Astrocyte of the cerebellum (primary cell): ENCODE results near the gene COL9A3.

Experiments
- DNase-seq: peaks from one replicate; pipeline ENCODE4 v3.0.0-alpha.2; 2011; ENCODE audit warnings: low read depth
- H3K4me3 ChIP-seq: 2 replicates; pipeline ENCODE4 v1.5.1; 2011; ENCODE audit warnings: mild to moderate bottlenecking, low read depth, low read length, moderate library complexity
- in situ Hi-C: cut with HindIII; loops from 2 replicates; pipeline ENCODE4 v1.10.0; 2017; ENCODE audit warnings: low sequenced_read_pairs
- TF ChIP-seq, protein P1 (sequence below): IDR thresholded peaks from 2 replicates; pipeline ENCODE4 v1.5.1; 2012; ENCODE audit warnings: low read length, low read depth, moderate library complexity, mild to moderate bottlenecking; ENCODE audit errors: missing control alignments

Gene COL9A3

DNA sequence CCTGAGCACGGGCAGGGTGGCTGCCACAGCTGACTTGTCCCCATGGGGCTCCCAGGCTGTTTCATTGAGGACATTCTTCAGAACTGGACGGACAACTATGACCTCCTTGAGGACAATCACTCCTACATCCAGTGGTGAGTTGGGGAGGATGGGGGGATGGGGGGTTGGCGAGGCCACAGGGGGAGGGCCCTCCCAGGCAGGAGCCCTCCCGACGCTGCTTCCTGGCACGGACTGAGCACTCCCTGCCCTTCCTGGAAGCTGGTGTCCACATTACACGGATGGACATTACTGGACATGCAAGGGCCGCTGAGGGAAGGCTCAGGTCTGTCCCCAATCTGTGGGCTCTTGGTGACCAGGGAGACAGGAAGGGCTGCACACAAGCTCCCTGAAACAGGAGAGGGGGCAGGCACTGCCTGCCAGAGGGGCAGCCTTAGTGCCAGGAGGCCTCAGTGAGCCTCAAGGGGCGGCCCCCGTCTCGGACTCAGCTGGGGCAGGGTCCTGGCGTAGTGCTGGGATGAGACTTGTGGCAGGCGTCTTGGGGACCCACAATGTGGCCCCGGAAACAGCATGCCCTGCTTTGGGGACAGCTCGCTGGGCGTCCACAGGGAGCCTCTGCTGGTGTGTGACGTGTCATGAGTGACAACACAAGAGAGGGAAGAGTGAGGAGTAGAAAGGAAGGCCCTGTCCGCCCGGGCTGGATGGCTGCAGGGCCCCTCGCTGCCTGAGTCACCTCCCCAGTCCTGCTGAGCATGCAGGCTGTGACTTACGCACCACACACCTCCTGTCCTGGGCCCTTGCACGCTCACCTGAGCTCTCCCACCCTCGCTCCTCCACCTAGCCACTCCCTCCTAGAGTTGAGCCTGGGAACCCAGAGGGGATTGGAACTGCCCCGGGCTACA, 7.1 kb upstream of the COL9A3 start:
- in situ Hi-C loops: no loop called here
- TF ChIP-seq, protein P1, sequence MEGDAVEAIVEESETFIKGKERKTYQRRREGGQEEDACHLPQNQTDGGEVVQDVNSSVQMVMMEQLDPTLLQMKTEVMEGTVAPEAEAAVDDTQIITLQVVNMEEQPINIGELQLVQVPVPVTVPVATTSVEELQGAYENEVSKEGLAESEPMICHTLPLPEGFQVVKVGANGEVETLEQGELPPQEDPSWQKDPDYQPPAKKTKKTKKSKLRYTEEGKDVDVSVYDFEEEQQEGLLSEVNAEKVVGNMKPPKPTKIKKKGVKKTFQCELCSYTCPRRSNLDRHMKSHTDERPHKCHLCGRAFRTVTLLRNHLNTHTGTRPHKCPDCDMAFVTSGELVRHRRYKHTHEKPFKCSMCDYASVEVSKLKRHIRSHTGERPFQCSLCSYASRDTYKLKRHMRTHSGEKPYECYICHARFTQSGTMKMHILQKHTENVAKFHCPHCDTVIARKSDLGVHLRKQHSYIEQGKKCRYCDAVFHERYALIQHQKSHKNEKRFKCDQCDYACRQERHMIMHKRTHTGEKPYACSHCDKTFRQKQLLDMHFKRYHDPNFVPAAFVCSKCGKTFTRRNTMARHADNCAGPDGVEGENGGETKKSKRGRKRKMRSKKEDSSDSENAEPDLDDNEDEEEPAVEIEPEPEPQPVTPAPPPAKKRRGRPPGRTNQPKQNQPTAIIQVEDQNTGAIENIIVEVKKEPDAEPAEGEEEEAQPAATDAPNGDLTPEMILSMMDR: no peak
- no peak overlapping the region for H3K4me3 ChIP-seq
- DNase-seq: no peak

DNA sequence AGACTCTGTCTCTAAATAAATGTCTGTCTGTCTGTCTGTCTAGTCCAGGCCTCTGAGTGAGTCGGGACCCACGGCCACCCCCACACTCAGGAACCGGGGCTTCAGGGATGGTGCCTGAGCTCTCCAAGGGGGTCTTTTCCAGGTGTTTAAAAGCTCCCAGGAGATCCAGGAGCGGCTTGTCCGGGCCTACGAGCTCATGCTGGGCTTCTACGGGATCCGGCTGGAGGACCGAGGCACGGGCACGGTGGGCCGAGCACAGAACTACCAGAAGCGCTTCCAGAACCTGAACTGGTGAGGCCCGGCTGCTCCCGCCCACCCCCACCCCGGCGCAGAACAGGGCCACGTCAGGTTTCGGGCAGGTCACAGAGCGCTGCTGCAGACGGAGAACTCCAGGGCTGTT, 5.5 kb upstream of the COL9A3 start:
- in situ Hi-C loops: no loop called here
- TF ChIP-seq, protein P1: no peak
- DNase-seq: no peak
- H3K4me3 ChIP-seq: no peak overlapping the region

DNA sequence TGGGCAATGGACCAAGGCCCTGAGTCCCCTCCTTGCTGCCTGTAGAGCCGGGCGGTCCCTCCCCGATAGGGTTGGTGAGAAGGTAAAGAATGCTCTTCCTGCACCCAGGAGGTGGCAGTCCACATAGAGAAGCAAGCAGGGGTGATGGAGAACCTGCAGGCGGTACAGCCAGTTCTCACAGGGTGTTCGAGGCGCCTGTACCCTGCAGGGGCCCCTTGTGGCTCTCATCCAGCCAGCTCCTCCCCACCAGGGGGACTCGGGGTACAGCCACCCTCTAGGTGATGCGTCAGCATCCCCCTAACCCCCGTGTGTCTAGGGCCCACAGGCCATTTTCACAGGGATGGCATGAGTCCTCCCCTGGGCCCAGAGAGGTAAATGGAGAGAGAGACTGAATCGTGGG, 5.1 kb upstream of the COL9A3 start:
- DNase-seq: no peak
- TF ChIP-seq, protein P1: no peak
- H3K4me3 ChIP-seq: no peak overlapping the region
- in situ Hi-C loops: no loop called here

GRCh38 chr20:62812181-62812906, 4.5 kb upstream of the COL9A3 start:
- TF ChIP-seq, protein P1: no peak
- H3K4me3 ChIP-seq: no peak overlapping the region
- no peak for DNase-seq
- in situ Hi-C loops: no loop called here

DNA sequence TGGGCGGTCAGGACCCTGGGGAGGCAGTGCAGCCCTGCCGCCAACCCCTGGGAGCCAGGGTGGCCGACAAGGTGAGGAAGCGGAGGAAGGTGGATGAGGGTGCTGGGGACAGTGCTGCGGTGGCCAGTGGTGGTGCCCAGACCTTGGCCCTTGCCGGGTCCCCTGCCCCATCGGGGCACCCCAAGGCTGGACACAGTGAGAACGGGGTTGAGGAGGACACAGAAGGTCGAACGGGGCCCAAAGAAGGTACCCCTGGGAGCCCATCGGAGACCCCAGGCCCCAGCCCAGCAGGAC, 4.0 kb upstream of the COL9A3 start:
- in situ Hi-C loops: no loop called here
- no peak overlapping the region for H3K4me3 ChIP-seq
- TF ChIP-seq, protein P1: no peak
- no peak for DNase-seq

- TF ChIP-seq, protein P1: no peak
These were observed 3.3 kb upstream of the COL9A3 start for GRCh38 chr20:62813588-62813987.

More at GRCh38 chr20:62813588-62813987, 3.3 kb upstream of the COL9A3 start:
- no peak for DNase-seq
- in situ Hi-C loops: no loop called here
- no peak overlapping the region for H3K4me3 ChIP-seq
